SKM-1 treated with dmso at 0.1 percent for 144 hours (cell line): ENCODE measurements around the gene NDUFS6.
"Not testable (repeated sequence)": the region's sequence is repeated elsewhere in the genome, so short reads cannot be mapped to it uniquely, and the experiment has no call there.

Experiments
- DNase-seq: peaks from one replicate; lab custom pipeline; 2025; ENCODE audit not compliant: unreplicated experiment; lab: John Stamatoyannopoulos, UW

NDUFS6 gene

DNA sequence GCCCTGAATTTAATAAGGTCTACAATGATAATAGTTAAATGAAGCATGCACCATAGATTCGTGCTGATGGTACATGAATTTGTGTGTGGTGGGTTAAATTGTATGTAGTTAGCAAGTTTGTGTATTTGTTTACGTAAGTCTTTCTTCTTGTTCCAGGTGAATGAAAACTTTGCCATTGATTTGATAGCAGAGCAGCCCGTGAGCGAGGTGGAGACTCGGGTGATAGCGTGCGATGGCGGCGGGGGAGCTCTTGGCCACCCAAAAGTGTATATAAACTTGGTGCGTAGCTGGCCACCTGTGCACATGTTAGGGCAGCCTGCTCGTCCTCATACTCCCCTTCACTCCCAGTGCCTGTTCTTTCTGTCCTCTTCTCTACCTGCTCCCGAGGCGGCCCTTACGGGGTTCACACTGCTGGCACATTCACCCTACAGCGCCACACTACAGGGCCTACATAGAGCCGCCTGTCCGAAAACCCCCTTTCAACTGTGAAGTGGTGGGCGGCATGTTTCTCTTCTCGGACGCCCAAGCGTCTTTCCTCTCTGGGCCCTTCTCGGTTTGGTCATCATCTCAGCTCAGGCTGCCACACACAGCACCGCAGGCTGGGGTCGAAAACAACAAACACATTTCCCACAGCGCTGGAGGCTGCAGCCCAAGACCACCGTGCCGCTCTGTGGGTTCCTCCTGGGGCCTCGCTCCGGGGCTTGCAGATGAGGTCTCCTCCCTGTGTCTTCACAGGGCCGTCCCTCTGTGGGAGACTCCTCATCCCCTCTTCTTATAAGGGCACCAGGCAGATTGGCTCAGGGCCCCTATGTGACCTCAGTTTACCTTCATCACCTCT, 13.2 kb downstream of the NDUFS6 start:
- no peak for DNase-seq

DNA sequence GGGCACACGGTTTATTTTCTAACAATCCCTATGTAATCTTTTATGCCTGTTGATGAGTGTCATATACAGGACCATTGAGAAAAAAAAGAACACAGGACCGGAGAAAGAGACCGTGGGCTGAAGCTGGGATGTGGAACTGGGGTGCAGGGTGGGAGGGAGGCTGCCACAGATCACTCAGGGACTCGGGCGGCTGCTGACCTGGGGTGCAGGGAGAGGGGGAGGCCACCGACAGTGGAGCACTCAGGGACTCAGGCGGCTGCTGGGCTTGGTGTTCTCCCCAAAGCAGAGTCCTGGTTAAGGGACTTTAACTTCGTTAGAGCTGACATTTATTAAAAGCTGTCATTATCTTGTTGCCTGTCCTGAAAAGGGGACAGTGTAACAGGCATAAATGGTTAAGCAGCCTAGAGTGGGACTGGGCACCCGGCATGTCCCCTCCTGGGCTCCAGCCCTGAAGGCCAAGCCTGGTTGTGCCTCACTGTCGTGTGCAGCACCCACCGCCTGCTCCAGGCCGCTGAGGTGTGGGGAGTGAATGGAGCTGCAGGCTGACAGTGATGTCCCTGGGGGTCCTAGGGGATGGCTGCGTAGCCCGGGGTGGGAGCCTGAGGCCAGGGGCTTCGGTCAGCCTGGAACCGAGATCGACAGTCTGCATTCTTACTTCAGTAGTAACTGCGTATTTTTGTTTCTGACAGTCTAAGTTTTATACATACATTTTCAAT, 14.0 kb downstream of the NDUFS6 start:
- no peak for DNase-seq

DNA sequence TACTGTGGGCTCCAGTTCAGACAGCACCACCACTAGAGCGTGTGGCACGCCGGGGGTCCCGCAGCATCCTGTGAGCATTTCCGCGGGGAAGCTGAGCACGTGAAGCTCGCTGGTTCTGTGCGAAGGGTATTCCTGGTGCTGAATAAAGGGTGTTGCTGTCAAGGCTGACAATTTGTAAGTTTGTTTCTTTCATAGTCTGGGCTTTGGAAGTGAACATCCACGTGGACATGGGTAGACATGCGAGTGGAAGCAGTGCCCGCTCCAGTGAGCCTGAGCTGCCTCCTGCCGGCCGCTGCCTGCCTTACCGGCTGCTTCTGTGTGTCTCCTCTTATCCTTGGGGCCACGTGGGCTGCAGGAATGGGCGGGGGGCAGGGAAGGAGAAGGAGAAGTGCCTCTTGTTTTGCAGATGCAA, 14.7 kb downstream of the NDUFS6 start:
- DNase-seq, result no peak

DNA sequence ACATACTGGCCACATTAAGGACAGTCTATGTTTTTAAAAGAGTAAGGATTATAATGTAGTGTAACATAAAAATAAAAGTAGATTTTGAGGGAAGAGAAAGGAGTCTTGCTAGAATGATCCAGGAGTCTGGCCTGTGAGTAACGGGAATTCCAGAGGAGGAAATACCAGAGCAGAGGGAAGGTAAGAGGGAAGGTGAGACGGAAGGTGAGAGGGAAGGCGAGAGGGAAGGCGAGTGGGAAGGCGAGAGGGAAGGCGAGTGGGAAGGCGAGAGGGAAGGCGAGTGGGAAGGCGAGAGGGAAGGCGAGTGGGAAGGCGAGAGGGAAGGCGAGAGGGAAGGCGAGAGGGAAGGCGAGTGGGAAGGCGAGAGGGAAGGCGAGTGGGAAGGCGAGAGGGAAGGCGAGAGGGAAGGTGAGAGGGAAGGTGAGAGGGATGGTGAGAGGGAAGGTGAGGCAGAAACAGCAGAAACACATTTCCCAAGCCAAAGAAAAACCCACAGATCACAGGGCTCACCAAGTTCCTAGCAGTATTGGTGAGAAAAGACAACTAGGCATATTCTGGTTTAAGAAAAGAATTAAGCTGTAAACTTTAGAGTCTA, 15.4 kb downstream of the NDUFS6 start:
- DNase-seq, result not testable (repeated sequence)

DNA sequence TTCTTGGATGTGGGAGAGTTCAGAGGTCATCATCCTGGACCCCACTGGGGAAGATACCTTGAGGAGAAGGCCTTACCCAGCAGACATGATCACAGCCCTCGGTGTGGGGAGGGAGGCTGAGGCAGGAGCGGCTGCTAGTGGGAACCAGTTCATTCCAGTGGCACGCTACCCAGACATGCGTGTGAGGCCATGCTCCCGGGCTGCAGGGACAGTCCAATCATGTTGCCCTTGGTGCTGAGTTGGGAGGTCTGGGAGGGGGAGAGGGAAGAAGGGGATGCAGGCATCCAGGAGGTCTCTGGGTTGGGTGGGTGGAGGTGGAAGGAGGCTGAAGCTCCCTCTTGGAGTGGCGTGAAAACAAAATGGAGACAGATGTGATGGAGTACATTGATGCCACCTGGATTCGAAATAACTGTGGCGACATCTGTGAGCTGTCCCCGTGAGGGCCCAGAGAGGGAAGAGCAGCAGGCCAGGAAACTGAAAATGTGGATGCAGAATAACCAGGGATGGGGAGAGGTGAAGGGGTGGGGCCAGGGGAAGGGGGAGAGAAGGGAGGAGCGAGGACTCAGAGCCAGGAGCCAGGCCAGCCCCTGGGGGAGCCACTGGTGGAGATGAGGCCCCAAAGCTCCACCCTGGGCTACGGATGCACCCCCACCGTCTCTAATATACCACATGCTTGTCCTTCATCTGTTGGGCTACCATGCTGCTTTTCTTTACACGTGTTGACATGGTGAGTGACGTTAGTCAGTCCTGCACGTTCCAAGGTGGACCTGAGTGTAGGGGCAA, 16.2 kb downstream of the NDUFS6 start:
- DNase-seq, result no peak

DNA sequence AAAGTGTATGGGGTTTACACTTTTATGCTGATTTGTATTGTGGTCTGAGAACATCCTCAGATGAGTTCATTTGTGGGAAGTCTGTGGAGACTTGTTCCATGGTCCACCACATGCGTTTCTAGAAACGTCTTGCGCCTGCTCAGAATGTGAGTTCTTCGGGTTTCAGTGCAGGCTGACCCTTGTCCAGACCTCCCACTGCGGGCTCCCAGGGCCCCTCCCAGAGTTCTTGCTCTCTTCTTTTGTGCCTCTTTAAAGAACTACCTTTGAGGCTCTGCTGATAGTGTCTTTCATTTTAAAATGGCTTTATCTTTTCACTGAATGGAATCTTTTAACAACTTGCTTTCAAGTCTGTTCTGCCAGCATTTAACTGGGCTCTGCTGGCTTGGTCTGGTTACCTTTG, 17.6 kb downstream of the NDUFS6 start:
- DNase-seq, result no peak

DNA sequence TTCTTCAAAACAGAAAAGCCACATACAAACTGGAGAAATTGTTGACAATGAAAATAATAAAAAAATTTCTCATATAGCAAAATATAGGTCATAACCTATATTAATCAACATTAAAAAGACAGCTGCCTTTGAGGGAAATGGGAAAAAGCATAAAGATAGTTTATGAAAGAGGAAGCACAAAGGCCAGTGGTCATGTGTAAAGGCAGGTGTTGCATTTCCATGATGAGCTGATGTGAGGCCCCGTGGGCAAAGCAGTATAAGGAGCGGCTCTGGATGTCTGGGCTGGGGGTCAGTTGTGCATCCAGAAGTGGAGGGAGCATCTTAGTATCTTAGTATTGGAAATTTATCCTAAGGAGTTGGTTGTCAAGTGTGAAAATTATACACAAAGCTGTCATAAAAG, 18.3 kb downstream of the NDUFS6 start:
- DNase-seq, result no peak

DNA sequence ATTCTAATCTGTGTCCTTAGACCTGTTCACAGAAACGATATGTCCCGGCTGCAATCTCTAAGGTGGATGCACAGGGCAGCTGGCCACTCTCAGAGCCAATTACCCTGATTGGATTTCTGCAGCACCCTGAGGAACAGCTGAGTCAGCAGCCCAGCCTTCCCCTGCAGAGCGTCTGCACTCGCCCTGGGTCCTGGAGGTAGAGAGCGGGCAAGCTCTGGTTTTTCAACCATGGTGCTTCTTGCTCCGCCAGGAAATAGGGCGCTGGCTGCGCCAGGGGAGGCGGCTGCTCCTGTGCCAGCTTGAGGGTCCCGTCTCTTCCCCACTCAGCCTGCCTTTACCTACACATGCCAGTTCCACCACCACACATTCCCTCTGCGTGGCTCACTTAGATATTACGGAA, 19.2 kb downstream of the NDUFS6 start:
- DNase-seq, result no peak

DNA sequence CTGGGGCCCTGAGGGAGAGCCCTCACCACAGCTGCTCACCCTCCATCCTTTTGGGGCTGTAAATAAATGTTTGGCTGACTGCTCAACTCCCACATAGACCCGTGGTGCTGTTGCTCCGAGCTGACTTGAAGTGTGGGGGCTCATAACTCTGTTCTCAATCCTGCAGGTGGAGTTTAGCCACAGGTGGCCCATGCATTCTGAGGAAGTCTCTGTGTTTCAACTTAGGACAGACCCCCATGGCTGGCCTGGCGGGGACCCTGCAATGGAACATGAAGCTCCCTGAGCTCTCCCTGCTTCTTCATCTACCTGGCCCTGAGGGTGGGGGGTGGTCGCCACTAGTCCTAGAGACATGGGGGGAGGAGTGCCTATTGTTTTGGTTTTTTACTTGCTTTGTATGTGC, 19.7 kb downstream of the NDUFS6 start:
- no peak for DNase-seq

DNA sequence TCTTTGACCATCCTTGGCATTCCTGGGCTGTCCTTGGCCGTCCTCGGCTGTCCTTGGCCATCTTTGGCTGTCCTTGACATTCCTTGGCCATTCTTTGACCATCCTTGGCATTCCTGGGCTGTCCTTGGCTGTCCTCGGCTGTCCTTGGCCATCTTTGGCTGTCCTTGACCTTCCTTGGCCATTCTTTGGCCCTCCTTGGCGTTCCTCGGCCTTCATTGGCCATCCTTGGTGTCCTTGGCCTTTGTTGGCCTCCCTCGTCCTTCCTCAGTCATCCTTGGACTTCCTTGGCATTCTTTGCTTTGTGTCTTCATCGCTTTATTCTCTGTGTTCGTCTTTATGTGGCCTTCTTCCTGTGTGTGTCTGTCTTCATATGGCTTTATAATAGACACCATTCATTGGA, 20.7 kb downstream of the NDUFS6 start:
- no peak for DNase-seq

DNA sequence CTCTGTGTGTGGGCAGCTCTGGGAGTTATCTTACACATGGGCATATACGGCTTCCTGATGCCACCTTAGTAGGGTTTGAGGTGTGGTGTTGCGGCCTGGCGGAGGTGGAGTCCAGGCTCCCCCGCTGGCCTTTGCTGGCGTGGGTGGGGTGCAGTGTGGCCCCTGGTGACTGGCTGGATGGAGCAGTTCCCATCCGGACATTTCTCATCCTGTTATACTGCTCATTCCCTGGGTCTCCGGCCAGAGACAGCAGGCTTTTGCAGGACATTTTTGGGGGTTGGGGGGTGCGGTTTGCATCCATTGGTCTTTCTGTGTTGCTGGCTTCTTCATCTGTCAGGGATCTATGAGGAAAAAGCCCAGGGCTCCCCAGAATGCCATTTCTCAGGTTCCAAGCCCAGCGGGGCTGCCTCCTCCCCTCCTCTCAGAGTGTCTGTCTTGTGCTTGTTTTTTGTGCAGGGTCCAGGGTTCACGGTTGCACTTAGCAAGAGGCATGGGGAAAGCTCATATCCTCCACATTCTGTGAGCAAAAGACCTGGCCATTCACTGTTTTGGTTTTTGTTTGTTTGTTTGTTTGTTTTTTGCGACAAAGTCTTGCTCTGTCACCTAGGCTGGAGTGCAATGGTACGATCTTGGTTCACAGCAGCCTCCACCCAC, 22.3 kb downstream of the NDUFS6 start:
- DNase-seq, result no peak

DNA sequence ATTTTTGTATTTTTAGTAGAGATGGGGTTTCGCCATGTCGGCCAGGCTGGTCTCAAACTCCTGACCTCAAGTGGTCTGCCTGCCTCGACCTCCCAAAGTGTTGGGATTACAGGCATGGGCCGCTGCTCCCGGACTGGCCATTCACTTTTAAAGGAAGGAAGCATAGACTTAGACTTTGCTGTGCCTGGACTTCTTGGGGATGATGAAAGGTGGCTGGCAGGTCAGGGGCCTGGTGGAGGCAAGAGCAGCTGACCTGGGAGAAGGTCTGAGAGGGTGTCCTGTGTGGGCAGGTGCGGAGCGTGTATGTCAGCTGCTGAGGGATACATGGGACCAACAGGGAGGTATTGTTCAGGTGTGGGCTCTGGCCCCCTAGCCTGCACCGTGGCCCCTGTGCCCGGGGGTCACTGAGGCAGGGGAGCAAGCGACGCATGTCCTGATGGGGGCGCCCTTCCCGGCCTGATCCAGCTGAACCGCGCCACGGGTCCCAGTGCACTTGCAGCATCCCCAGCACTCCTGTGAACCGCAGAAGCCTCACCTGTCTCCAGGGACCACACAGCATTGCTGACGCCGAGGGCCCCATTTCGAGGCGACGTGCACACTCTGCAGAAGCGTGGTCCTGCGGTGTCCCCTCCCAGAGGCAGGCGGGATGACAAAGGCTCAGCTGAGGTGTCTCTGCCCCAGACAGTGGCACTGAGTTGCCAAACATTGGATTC, 23.1 kb downstream of the NDUFS6 start:
- no peak for DNase-seq

DNA sequence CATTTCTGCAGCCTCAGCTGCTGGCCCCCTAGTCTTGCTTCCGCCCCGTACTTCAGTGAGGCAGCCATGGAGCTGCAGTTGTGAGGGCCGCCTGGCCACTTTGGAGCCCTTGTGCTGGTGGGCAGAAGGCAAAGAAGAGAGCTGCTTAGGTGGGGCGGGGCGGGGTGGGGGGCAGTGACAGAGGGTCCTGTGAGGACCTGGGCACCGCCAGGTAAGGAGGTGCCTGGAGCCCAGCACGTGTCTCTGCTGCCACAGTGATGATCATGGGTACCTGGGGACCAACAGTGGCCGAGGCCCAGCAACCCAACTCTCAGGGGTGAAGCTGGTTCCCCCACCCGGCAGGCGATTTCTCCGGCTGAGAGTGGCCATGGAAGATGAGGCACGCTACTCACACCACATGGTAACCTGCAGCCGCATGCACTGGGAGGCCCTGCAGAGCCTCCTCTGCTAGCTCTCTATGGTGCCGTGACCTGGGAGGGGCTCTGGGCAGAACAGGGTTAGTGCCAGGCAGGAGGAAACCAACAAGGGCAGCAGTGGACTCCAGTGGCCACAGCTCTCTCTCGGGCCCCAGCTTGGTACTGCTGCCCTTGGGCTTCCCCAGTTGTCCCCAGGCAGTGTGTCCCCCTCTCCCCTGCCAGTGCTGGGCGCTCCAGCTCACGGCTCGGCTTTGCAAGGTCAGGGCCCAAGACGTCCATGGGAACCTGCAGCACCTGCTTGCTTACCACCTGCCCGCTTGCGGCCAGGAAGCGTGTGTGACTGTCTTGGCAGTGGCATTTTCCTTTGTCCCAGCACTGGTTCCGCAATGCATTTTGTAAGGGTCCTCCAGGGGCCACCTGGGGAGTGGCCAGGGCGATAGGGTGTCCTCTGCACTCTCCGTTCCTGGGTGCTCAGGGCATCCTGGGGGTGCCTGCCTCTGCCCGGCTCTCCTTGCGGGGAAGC, 24.0 kb downstream of the NDUFS6 start:
- no peak for DNase-seq

DNA sequence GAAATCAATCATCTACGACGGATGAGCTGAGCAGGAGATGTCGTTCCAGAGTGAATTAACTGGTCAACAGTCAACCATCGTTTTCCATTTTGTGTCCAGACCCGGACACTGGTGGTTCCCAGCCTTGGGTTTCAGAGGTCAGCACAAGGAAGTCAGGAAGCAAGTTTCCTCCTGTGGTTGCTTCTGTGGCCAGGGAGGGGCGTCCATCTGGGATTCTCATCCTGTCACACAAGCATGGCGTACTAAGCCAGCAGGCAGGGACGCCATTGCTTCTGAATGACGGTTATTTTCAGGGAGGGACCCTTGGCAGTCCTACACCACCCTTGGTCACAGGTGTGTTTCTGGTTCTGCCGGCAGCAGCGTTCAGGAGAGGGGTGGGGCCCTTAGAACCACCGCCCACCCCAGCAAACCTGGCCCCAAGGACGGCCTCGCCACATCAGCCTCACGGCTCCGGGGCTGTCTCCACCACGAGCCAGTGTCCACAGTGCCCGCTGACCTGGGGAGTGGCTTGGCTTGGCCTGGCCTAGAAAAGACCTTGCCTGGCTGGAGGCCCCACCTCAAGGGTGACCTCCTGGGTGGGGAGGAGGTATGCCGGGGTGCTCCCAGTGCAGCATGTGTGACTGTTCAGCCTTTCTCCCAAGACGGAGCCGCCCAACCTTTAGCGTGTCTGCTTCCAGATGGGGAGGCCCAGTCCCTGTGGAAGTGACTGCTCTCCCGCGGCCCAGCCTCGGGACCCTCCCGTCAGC, 25.2 kb downstream of the NDUFS6 start:
- no peak for DNase-seq

DNA sequence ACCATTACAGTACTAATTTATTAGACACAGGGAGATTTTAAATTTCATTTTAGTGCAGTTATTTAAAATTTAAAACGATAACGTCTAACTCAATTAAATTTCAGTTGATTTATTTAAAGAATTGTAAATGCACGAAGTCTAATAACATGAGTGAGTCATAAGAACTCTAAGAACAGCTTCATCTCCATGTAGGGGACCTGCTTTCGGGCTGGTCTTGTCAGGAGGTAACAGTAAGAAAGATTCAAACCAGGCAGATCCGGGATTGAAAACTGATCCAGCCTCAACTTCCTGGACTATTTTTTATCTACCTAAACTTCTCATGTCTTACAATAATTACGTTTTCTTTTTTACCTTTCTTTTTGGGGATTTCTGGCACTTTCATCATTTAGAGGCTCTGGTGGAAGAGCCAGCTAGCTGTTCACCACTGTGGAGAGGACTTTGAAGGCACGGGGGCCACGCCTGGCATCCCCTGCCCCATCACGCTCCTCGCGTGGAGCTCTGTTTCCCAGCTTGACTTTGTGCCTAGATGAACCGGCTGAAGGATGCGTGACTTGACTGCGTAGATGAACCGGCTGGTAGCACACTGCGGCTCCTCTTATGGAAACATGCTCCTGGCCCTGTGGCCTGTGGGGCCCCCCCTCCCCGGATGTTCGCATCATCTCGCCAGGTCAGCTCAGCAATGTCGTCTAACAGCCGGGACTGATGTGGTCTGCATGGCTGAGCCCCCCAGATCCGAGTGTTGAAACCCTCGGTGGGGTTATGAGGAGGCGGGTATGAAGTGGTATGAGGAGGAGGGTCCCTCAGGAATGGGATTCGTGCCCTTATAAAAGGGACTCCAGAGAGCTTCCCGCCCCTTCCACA, 26.0 kb downstream of the NDUFS6 start:
- DNase-seq, result no peak

DNA sequence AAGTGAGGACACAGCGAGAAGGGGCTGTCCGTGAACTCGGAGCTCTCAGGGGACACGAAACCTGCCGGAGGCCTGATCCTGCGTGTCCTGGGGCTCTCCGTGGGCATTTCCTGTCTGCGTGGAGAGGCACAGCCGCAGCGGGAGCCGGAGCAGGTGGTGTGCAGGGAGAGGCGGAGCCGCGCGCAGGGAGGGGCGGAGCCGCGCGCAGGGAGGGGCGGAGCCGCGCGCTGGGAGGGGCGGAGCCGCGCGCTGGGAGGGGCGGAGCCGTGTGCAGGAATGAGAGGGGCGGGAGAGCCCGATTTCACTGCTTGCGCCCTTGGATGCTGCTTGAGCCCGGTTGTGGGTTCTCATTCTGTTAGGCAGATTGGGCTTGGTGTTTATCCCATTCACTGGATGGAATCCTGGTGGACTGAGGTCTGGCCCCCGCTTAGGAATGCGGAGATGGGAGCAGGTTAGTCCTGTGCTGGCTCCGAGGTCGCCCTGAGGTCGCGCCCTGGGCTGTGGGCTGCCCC, 26.7 kb downstream of the NDUFS6 start:
- no peak for DNase-seq

DNA sequence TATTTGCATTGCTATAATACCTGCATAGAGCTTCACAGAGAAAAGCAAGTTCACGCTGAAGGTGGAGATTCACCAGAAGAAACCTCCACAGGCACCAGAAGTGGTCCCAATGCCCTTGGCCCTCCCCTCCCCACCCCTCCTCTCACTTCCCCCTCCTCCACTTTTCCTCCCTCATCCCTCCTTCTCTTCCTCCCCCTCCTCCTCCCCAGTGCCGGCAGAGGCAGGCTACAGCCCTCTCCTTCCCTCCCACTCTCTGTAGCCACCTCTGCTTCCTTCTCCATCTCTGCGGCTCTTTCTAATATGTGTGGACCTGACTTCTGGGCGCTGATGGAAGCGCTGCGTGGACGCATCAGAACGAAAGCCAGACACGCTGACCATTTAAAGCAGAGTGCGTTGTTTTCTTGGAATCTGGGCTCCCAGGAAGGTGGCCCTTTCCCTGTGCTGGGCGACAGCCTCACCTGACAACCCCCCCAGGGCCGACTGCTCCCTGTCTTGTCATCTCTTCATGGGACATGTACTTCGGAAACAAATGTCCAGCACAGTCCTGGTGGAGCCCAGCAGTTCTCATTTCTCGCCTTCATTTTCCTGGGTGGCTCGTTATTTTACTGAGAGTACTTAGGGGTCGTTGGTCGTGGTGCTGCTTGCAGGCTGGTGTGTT, 29.5 kb downstream of the NDUFS6 start:
- no peak for DNase-seq
